Uterus (tissue), 4 donors: Measurements from ENCODE around the gene FMNL2. TPM values are rescaled to one million over a fixed set of nuclear protein-coding genes. Genes with fewer than 3 reads are reported as not detected.

Experiments
- DNase-seq, 2 donors: peaks; one replicate each; pipeline ENCODE4 v3.0.0-alpha.2; 2019 to 2020
- H3K27ac ChIP-seq, 2 donors: fragments of 200-600 bp; sonication (generic); 1 replicate in 1 of 2; 2 replicates in 1 of 2; pipeline ENCODE4 v1.5.1; 2016 to 2018
- H3K27me3 ChIP-seq, 2 donors: fragments of 200-600 bp; sonication (generic); one replicate each; pipeline ENCODE4 v1.5.1; 2018 to 2019; ENCODE audit warnings: control low read depth in 1 of 2
- H3K36me3 ChIP-seq, 2 donors: fragments of 200-600 bp; sonication (generic); one replicate each; pipeline ENCODE4 v1.5.1; 2019; ENCODE audit warnings: control low read depth in 1 of 2
- H3K4me1 ChIP-seq, 2 donors: fragments of 200-600 bp; sonication (generic); one replicate each; pipeline ENCODE4 v1.5.1; 2018 to 2019; ENCODE audit warnings: control low read depth in 1 of 2
- H3K4me3 ChIP-seq, 2 donors: fragments of 200-600 bp; sonication (generic); 1 replicate in 1 of 2; 2 replicates in 1 of 2; pipeline ENCODE4 v1.5.1; 2018 to 2019; ENCODE audit warnings: mild to moderate bottlenecking in 1 of 2
- H3K9me3 ChIP-seq, 2 donors: fragments of 200-600 bp; sonication (generic); one replicate each; pipeline ENCODE4 v1.5.1; 2019; ENCODE audit warnings: control low read depth in 1 of 2
- POLR2A ChIP-seq, 2 donors: fragments of 450-650 bp; IDR thresholded peaks; one replicate each; pipeline ENCODE4 v1.6.1; 2016; ENCODE audit warnings: antibody characterized with exemption in 2 of 2, mild to moderate bottlenecking in 1 of 2, moderate library complexity in 1 of 2
- intact Hi-C: fragments of 100-400 bp; cut with DNase I; formaldehyde crosslinking; loops from one replicate; pipeline ENCODE4 v1.15.1; 2023; ENCODE audit warnings: low total_unique reads
- total RNA-seq, 4 donors: library from RNA; depleted of rRNA in 3 of 4; stranded (reverse); fragments of >200 nt in 3 of 4; gene quantifications; one replicate each; pipeline versions ENCODE4 v1.1.0 to v1.2.4, GENCODE V29; 2014 to 2023
- TF ChIP-seq, protein P1 (sequence below), 4 experiments: fragments of 200-600 bp in 2 of 4; fragments of 450-650 bp in 2 of 4; sonication (generic) in 2 of 4; IDR thresholded peaks; one replicate each; pipeline ENCODE4 v1.5.1; 2016 to 2019; ENCODE audit warnings: antibody characterized with exemption in 4 of 4, mild to moderate bottlenecking in 2 of 4, moderate library complexity in 1 of 4
- donor health status: DM: yes; HTN: yes; CAD: no.

Gene FMNL2
- total RNA-seq, 4 donors from 2014 or later: 10.0 to 66.9 (median 33.4) TPM

DNA sequence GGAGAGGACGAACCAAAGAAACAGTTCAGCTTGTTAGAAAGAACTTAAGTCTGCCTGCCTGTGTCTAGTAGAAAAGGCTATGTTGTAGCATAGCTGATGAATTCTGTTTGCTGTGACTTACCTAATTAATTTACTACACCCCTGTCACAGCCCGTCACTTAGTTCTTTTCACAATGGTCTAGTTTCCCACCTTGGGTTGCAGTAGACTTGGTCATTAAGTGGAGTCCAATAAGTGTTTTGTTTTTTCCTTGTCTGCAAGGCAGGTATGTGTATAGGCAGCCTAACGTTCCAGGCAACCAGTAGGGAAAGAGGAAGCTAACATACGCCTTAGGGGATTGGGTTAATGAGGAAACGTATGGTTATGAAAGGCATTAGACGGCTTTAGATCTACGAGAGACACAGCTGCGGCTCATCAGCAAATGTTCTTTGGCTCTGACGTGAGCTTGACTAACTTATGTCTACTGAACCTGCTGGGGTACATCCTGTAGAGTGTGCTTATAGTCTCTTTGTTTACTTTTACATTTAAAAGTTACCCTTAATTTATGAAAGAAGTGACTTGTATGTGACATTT is 202.2 kb downstream of the FMNL2 start:
- no peaks in the 10 kb centered on the region for H3K9me3 ChIP-seq
- H3K27me3 ChIP-seq: no peaks in the 10 kb centered on the region
- DNase-seq: no peak
- H3K4me3 ChIP-seq: no peak overlapping the region
- H3K27ac ChIP-seq: no peak overlapping the region
- H3K36me3 ChIP-seq: no peaks in the 10 kb centered on the region
- H3K4me1 ChIP-seq: no peaks in the 10 kb centered on the region
- intact Hi-C loops: no loop called here
- no peak for TF ChIP-seq POLR2A (IDR thresholded peaks at IDR 0.05)
- TF ChIP-seq, protein P1, sequence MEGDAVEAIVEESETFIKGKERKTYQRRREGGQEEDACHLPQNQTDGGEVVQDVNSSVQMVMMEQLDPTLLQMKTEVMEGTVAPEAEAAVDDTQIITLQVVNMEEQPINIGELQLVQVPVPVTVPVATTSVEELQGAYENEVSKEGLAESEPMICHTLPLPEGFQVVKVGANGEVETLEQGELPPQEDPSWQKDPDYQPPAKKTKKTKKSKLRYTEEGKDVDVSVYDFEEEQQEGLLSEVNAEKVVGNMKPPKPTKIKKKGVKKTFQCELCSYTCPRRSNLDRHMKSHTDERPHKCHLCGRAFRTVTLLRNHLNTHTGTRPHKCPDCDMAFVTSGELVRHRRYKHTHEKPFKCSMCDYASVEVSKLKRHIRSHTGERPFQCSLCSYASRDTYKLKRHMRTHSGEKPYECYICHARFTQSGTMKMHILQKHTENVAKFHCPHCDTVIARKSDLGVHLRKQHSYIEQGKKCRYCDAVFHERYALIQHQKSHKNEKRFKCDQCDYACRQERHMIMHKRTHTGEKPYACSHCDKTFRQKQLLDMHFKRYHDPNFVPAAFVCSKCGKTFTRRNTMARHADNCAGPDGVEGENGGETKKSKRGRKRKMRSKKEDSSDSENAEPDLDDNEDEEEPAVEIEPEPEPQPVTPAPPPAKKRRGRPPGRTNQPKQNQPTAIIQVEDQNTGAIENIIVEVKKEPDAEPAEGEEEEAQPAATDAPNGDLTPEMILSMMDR (IDR thresholded peaks at IDR 0.05): no peak

DNA sequence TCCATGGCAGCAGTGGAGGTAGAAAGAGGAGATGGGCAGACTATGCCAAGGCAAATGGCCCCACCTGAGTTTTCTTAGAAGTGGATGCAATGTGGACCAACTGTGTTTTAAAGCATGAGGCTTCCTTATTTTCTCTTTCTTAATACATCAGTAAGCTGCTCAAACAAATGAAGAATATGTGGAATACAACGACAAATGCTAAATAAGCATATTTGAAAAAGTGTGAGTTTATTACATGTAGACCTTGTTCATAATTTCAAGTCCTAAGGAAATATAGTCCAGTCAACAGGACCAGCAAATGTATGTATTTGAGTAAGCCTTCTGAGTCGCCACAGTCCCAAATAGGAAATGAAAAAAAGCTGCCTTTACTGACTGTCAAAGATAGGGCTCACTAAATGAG is 204.4 kb downstream of the FMNL2 start:
- Histone ChIP-seq H3K27ac (no peak overlapping the region), H3K27me3 (no peaks in the 10 kb centered on the region), H3K36me3 (no peaks in the 10 kb centered on the region), H3K9me3 (no peaks in the 10 kb centered on the region), H3K4me1 (no peaks in the 10 kb centered on the region), H3K4me3 (no peak overlapping the region)
- no peak for TF ChIP-seq POLR2A (IDR thresholded peaks at IDR 0.05)
- TF ChIP-seq, protein P1 (IDR thresholded peaks at IDR 0.05): no peak
- intact Hi-C loops: no loop called here
- no peak for DNase-seq

DNA sequence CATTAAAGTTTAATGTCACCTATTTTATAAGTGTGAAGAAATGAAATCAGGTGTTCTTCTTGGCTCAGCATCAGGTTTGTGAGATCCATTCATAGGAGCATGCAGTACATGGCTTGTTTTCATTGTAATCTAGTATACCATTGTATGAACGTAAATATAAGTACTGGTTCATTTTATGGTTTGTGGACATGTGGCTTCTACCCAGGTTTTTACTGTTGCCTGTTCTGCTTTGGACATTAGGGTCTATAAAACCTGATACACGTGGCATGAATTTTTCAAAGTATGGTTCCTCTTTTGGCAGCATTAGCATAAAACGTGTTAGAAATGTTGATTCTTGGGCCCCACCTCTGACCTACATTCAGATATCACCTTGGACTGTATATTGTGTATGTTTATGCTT is 206.7 kb downstream of the FMNL2 start:
- H3K27me3 ChIP-seq: no peaks in the 10 kb centered on the region
- TF ChIP-seq, protein P1 (IDR thresholded peaks at IDR 0.05): no peak
- TF ChIP-seq POLR2A (IDR thresholded peaks at IDR 0.05): no peak
- no peaks in the 10 kb centered on the region for H3K9me3 ChIP-seq
- DNase-seq: no peak
- no peak overlapping the region for H3K4me3 ChIP-seq
- intact Hi-C loops: no loop called here
- no peaks in the 10 kb centered on the region for H3K4me1 ChIP-seq
- H3K27ac ChIP-seq: no peak overlapping the region
- H3K36me3 ChIP-seq: no peaks in the 10 kb centered on the region

DNA sequence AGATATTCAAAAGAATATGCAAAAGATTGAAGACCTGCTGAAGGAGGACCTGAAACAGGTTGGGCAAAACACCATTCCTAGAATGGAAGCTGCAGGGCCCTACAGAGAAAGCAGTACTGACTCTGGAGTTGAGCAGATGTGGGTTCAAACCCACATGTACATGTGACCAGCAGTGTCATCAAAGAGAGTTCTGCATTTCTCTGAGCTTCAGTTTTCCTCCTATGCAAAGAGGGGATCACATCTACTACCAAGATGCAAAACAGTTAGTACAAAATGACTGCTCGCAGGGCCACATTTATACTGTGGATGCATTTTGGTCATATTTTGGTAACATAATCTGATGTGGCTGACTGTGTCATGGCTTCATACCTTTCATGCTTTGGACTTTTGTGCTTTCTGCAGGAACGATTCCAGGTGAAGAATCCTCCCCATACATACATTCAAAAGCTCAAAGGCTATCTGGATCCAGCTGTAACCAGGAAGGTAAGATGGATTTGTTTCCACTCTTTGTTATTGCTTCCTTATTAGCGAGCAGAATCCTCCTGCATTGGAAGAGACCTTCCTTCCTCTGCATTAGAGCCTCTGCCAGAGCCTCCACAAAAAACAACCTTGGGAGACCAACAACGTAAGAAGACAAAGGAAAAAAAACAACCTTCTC is 207.5 kb downstream of the FMNL2 start:
- Histone ChIP-seq H3K4me1 (no peaks in the 10 kb centered on the region), H3K36me3 (no peaks in the 10 kb centered on the region), H3K9me3 (no peaks in the 10 kb centered on the region), H3K27ac (peak overlapping the region in 1 of 2 donors; percentile 57), H3K27me3 (no peaks in the 10 kb centered on the region), H3K4me3 (no peak overlapping the region)
- TF ChIP-seq, protein P1 (IDR thresholded peaks at IDR 0.05): no peak
- no peak for TF ChIP-seq POLR2A (IDR thresholded peaks at IDR 0.05)
- intact Hi-C loops: no loop called here
- no peak for DNase-seq

DNA sequence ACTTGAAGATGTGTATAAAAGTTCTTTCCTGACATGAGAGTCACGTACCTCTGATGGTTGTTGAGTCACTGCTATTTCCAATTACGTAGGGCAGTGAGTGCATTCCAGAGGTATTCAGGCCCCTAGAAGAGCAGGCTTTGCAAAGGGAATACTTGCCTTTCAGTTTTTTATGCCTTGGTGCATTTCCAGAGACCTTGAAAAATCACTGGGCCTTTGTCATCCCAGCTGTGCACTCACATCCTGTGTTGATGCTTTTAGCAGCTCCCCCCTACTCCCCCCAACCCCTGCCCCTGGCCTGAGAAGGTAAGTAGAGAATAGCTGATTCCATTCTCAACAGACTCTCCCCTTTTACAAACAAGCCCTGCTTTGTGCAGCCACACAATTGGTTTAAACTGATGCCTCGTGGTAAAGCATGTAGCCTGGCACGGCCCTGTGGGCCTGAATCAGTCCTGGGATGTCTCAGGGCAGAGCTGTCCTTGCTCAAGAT is 208.1 kb downstream of the FMNL2 start:
- TF ChIP-seq, protein P1 (IDR thresholded peaks at IDR 0.05): no peak
- no peak for TF ChIP-seq POLR2A (IDR thresholded peaks at IDR 0.05)
- intact Hi-C loops: no loop called here
- Histone ChIP-seq H3K4me1 (no peaks in the 10 kb centered on the region), H3K4me3 (no peak overlapping the region), H3K27ac (peak overlapping the region in 1 of 2 donors; percentile 57), H3K36me3 (no peaks in the 10 kb centered on the region), H3K9me3 (no peaks in the 10 kb centered on the region), H3K27me3 (no peaks in the 10 kb centered on the region)
- peak in 1 of 2 donors; percentile 16 for DNase-seq
